NCI-H226 (cell line): ENCODE results near the gene CYBB.
"Not testable (repeated sequence)": the region's sequence is repeated elsewhere in the genome, so short reads cannot be mapped to it uniquely, and the experiment has no call there.

Experiments used
- DNase-seq: peaks from one replicate; pipeline ENCODE4 v3.0.0-alpha.2; 2015

The CYBB gene

GRCh38 chrX:37779857-37780256 lies at the start of gene CYBB:
Gene CYBB, plus strand, starts transcription at chrX:37780059. Its CDS starts 19 bp downstream, at chrX:37780078.
- DNase-seq, result no peak

GRCh38 chrX:37745354-37745753 lies 34.5 kb upstream of the CYBB start:
- DNase-seq, result peak; percentile 1

- DNase-seq, result no peak
Measured at GRCh38 chrX:37745835-37746217, 34.0 kb upstream of the CYBB start.

DNA sequence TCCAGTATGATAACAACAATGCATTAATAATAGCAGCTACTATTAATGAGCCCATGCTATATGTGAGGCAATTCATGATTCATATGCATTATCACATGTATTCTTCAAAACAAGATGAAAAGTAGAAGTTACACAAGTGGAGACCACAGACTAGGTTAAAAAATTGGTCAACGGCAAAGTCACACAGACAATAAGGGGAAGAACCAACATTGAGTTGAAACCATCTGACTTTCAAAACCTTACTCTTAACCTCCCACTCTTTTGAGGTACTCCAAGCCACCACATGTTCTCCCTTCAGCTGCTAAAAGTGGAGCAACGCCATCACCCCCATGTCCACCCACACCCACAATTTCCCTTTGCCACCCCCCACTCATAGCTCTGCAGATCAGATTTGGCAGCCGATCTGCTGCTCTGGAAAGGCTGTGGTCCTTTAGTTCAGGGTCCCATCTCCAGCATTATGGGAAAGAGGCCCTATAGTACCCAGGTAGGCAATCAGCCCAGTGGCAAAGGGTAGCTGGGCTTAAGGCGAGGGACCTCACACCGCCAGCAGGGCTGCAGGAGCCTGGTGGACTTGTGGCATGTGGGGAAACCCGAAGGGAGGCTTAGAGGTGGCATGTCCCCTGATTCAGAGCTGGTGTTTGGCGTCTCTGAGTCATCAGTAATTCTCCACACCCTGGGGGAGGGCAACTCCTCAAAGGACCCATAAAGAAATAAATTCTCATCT lies 33.5 kb upstream of the CYBB start:
- no peak for DNase-seq

DNA sequence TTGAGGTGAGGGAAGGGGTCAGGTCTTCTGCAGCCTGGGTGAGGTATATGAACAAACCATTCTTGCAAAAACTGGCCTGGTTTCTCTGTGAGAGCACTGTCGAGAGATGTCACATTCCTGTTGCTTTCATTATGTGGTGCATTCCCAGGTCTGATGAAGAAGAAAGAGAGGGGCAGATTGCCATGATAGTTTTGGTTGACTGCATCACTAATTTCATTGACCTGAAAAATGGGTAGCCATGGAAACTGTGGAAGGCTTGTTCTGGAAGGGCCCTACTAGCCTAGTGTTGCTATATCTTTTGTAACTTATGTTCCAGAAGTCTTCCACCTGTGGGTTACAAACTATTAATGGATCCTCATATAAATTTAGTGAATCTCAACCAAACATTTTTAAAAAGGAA lies 32.9 kb upstream of the CYBB start:
- no peak for DNase-seq

DNA sequence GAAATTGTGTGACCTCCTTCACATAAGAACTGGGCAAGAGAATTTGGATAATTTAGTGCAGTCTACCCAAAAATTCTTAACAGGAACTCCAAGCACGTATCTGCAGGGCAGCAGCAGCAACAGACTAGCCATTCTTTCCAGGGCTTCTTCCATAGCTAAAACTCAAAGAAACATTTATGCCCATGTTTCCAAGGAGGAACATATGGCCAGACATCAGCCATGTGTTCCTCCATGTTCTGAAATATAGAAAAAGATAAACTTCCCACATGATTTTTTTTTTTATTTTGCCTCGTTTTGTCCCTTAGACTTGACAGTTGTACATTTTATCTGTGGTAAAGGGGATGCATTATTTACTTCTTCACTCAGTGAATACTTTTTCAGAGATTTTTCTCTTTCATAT lies 27.6 kb upstream of the CYBB start:
- no peak for DNase-seq

DNA sequence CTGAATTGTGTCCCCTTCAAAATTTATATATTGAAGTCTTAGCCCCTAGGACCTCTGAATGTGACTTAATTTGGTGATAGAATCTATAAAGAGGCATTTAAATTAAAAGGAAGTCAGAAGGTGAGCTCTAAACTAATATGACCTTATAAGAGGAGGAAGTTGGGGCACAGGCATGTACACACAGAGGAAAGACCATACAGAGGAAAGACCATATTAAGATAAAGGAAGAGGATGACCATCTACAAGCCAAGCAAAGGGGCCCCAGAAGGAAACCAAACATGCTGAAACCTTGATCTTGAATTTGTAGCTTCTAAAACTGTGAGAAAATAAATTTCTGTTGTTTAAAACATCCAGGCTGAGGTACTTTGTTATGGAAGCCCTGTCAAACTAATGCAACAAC lies 26.9 kb upstream of the CYBB start:
- no peak for DNase-seq

DNA sequence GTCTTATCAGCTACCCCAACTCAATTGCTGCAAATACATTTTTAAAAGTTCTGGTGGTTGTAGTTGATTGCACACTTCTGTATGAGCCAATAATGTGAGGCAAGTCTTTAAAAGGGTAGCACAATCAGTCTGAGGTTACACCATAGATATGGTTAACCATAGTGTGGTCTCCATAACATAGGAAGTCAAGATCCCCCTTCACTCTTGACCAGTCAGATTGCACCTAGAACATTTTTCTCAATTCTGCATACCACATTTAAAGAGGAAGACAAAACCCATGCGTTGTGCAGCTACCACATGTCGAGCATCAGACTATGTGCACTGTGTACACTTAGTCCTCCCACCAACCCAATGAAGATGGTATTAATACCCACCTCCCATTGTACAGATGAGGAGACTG lies 26.5 kb upstream of the CYBB start:
- DNase-seq, result no peak

DNA sequence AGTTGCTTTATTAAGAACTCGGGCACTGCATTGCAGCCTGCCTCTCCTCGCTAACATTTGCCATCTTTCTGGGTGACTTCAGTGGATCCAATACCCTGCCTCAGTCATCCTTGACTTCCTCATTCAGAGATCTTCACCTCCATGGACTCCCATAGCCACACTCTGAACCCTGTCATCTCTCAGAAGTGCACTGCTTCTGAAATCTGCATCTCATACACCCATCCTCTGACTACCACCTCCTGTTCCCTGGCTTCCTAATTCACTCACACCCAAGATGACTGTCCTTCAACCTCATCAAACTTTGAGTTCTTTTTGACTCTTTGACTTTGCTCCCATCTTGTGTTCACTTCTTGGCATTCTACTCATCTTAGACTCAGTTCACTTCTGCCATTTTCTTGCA lies 25.3 kb upstream of the CYBB start:
- DNase-seq, result no peak

GRCh38 chrX:37755025-37755424 lies 24.8 kb upstream of the CYBB start:
- no peak for DNase-seq

GRCh38 chrX:37757082-37757481 lies 22.8 kb upstream of the CYBB start:
- no peak for DNase-seq

- DNase-seq, result no peak
Measured at GRCh38 chrX:37759351-37759750, 20.5 kb upstream of the CYBB start.

DNA sequence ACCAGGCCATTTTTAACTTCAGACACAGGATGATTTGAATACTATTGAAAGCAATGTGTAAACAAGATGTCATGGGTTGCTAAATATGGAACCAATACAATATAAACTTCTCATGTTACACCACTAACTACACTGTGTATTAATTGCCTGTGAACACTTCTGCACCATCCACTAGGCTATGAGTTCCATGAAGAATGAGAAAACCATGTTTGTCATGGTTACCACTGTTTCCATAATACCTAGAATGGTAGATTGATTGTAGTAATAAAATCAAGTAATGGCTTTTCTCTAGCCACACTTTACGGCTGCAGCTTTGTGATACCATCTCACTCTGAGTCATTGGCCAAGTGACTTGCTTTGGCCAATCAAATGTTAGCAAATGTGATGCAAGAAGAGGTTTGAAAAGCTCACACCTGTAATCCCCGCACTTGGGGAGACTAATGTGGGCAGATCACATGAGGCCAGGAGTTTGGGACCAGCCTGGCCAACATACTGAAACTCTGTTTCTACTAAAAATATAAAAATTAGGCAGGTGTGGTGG lies 19.9 kb upstream of the CYBB start:
- no peak for DNase-seq

- no peak for DNase-seq
Measured at GRCh38 chrX:37763400-37763799, 16.5 kb upstream of the CYBB start.

GRCh38 chrX:37765507-37765906 lies 14.4 kb upstream of the CYBB start:
- DNase-seq, result no peak

- no peak for DNase-seq
Measured at GRCh38 chrX:37767430-37767829, 12.4 kb upstream of the CYBB start.

DNA sequence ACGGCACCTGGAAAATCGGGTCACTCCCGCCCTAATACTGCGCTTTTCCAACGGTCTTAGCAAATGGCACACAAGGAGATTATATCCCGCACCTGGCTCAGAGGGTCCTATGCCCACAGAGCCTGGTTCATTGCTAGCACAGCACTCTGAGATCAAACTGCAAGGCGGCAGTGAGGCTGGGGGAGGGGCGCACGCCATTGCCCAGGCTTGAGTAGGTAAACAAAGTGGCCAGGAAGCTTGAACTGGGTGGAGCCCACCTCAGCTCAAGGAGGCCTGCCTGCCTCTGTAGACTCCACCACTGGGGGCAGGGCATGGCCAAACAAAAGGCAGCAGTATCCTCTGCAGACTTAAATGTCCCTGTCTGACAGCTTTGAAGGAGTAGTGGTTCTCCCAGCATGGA lies 11.0 kb upstream of the CYBB start:
- not testable (repeated sequence) for DNase-seq

DNA sequence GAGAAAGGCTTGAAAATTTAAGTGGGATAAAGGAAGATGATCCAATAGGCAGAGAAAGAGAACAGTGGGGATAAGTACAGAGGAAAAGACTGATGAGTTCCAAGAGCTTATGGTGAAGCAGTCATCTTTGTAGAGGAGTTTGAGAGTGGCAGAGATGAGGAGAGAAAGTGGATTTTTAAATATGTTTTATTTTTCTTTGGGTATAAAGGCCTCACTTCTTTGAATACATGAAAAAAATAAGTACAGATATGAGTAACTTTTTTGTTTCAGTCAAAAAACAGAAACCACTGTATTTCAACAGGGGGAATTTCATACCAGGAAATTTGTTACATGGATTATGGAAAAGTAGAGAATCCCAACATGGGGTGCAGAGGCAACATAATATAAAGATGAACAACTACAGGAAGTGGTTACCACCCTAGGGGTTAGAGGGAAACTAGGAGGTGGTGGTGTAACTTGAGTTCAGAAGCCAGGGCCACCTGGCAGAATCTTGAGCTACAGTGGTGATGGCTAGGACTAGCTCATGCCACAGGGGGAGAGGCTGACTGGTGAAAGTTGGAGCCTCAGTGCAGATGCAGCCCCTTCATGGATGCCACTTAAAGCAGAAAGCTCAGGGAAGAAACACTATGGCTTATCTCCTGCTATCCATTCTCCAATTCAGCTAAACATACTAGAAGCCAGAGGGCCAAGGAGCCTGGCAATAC lies 3.4 kb upstream of the CYBB start:
- DNase-seq, result no peak

GRCh38 chrX:37776987-37777325 lies 2.9 kb upstream of the CYBB start:
- DNase-seq, result no peak

- no peak for DNase-seq
Measured at GRCh38 chrX:37781081-37781480, 1.2 kb downstream of the CYBB start.

GRCh38 chrX:37781814-37782213 lies 2.0 kb downstream of the CYBB start:
- DNase-seq, result no peak

DNA sequence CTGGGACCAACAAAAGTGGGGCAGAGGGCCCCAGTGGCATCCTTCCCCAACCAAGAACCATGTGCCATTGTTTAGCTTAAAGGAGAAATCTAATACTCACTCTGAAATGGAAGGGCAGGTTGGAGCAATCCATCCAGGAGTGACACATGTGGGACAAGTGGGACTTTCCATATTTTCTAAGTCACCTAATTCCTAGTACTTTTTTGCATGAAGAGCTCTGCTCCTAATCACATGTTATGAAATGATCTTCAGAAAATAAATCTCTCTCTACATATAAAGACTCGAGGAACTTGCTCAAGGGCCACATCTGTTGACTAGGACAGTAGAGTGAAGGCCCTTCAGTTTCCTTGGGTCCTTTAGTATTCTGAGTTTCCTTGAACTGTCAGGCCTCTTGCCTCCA lies 2.5 kb downstream of the CYBB start:
- DNase-seq, result no peak

- no peak for DNase-seq
Measured at GRCh38 chrX:37783305-37783704, 3.4 kb downstream of the CYBB start.

GRCh38 chrX:37785569-37785968 lies 5.7 kb downstream of the CYBB start:
- peak; percentile 1 for DNase-seq
